ENCODE data around the gene FUT8. TPM values are rescaled to one million over a fixed set of nuclear protein-coding genes. Genes with fewer than 3 reads are reported as not detected.

FUT8 gene
- total RNA-seq, 5 donors from 2014 or later (not counting 1 experiment from before 2014, with no cell fraction given): 37.6 to 51.7 (median 43.9) TPM

GRCh38 chr14:65554837-65555236 lies 142.3 kb downstream of the FUT8 start:
- Mint-ChIP-seq H3K27ac (no peak overlapping the region), H3K9me3 (no peaks in the 10 kb centered on the region), H3K36me3 (no peaks in the 10 kb centered on the region), H3K4me3 (no peak overlapping the region), H3K4me1 (peaks cover 21 to 31% (median 22%) of the 10 kb centered on the region in 3 donors), H3K27me3 (no peaks in the 10 kb centered on the region)
- Histone ChIP-seq H3K27me3 (replicated peaks in 1 of 2; ENCODE audit: control insufficient read depth in 2 of 2, extremely low read depth in 1 of 2, insufficient read depth in 2 of 2, low read length in 1 of 2) (no peaks in the 10 kb centered on the region), H3K36me3 (ENCODE audit: control insufficient read depth in 2 of 2, extremely low read depth in 1 of 2, insufficient read depth in 1 of 2, low read length in 1 of 2) (no peaks in the 10 kb centered on the region), H3K4me3 (ENCODE audit: control insufficient read depth in 1 of 2, extremely low read depth in 1 of 2, low read length in 1 of 2) (no peak overlapping the region), H3K4me1 (ENCODE audit: control insufficient read depth in 1 of 2, extremely low read depth in 1 of 2, insufficient read depth in 2 of 2, low read length in 2 of 2) (no peaks in the 10 kb centered on the region), H3K9me3 (no peaks in the 10 kb centered on the region), H3K27ac (ENCODE audit: low read length) (no peak overlapping the region)
- ChIA-PET CTCF (no interaction called here), POLR2A (no interaction called here)
- no peak for ATAC-seq (replicated peaks in 1 of 4)
- no peak for DNase-seq

GRCh38 chr14:65555358-65555757 lies 142.8 kb downstream of the FUT8 start:
- ChIA-PET POLR2A (no interaction called here), CTCF (no interaction called here)
- Histone ChIP-seq H3K27me3 (replicated peaks in 1 of 2; ENCODE audit: control insufficient read depth in 2 of 2, extremely low read depth in 1 of 2, insufficient read depth in 2 of 2, low read length in 1 of 2) (no peaks in the 10 kb centered on the region), H3K9me3 (no peaks in the 10 kb centered on the region), H3K4me1 (ENCODE audit: control insufficient read depth in 1 of 2, extremely low read depth in 1 of 2, insufficient read depth in 2 of 2, low read length in 2 of 2) (no peaks in the 10 kb centered on the region), H3K27ac (ENCODE audit: low read length) (no peak overlapping the region), H3K36me3 (ENCODE audit: control insufficient read depth in 2 of 2, extremely low read depth in 1 of 2, insufficient read depth in 1 of 2, low read length in 1 of 2) (no peaks in the 10 kb centered on the region), H3K4me3 (ENCODE audit: control insufficient read depth in 1 of 2, extremely low read depth in 1 of 2, low read length in 1 of 2) (no peak overlapping the region)
- no peaks in the 10 kb centered on the region for H3K27me3 Mint-ChIP-seq
- peaks cover 18 to 31% (median 22%) of the 10 kb centered on the region in 3 donors for H3K4me1 Mint-ChIP-seq
- DNase-seq (no peak), ATAC-seq (replicated peaks in 1 of 4) (no peak)
- no peak overlapping the region for H3K27ac Mint-ChIP-seq
- H3K36me3 Mint-ChIP-seq: no peaks in the 10 kb centered on the region
- H3K9me3 Mint-ChIP-seq: no peaks in the 10 kb centered on the region
- H3K4me3 Mint-ChIP-seq: no peak overlapping the region

GRCh38 chr14:65558363-65558762 lies 145.8 kb downstream of the FUT8 start:
- WGBS (ENCODE audit: insufficient coverage): no CpG with 5 or more reads among the region's 2 CpGs

GRCh38 chr14:65560340-65561027 lies 148.0 kb downstream of the FUT8 start:
- ChIA-PET POLR2A (no interaction called here), CTCF (no interaction called here)
- ATAC-seq (replicated peaks in 1 of 4): no peak
- peaks cover 41% of the 10 kb centered on the region for H3K36me3 Mint-ChIP-seq
- H3K27me3 Mint-ChIP-seq: no peaks in the 10 kb centered on the region
- Histone ChIP-seq H3K9me3 (no peaks in the 10 kb centered on the region), H3K27me3 (replicated peaks in 1 of 2; ENCODE audit: control insufficient read depth in 2 of 2, extremely low read depth in 1 of 2, insufficient read depth in 2 of 2, low read length in 1 of 2) (no peaks in the 10 kb centered on the region), H3K36me3 (ENCODE audit: control insufficient read depth in 2 of 2, extremely low read depth in 1 of 2, insufficient read depth in 1 of 2, low read length in 1 of 2) (peaks cover 0 to 11% of the 10 kb centered on the region in 2 donors), H3K27ac (ENCODE audit: low read length) (no peak overlapping the region), H3K4me1 (ENCODE audit: control insufficient read depth in 1 of 2, extremely low read depth in 1 of 2, insufficient read depth in 2 of 2, low read length in 2 of 2) (no peaks in the 10 kb centered on the region), H3K4me3 (ENCODE audit: control insufficient read depth in 1 of 2, extremely low read depth in 1 of 2, low read length in 1 of 2) (no peak overlapping the region)
- DNase-seq: no peak
- no peak overlapping the region for H3K4me3 Mint-ChIP-seq
- peak overlapping the region in 1 of 2 donors; percentile 16 for H3K27ac Mint-ChIP-seq
- H3K4me1 Mint-ChIP-seq: peaks cover 20 to 38% (median 37%) of the 10 kb centered on the region in 3 donors
- peaks cover 0 to 5% (median 3%) of the 10 kb centered on the region in 3 donors for H3K9me3 Mint-ChIP-seq
- 100% methylated on average over 1 of the region's 2 CpGs for WGBS (ENCODE audit: insufficient coverage)

More at GRCh38 chr14:65558363-65558762, 145.8 kb downstream of the FUT8 start:
- peaks cover 14 to 27% (median 26%) of the 10 kb centered on the region in 3 donors for H3K4me1 Mint-ChIP-seq
- Histone ChIP-seq H3K9me3 (no peaks in the 10 kb centered on the region), H3K4me1 (ENCODE audit: control insufficient read depth in 1 of 2, extremely low read depth in 1 of 2, insufficient read depth in 2 of 2, low read length in 2 of 2) (no peaks in the 10 kb centered on the region), H3K4me3 (ENCODE audit: control insufficient read depth in 1 of 2, extremely low read depth in 1 of 2, low read length in 1 of 2) (no peak overlapping the region), H3K36me3 (ENCODE audit: control insufficient read depth in 2 of 2, extremely low read depth in 1 of 2, insufficient read depth in 1 of 2, low read length in 1 of 2) (peaks cover 0 to 7% of the 10 kb centered on the region in 2 donors), H3K27ac (ENCODE audit: low read length) (no peak overlapping the region), H3K27me3 (replicated peaks in 1 of 2; ENCODE audit: control insufficient read depth in 2 of 2, extremely low read depth in 1 of 2, insufficient read depth in 2 of 2, low read length in 1 of 2) (no peaks in the 10 kb centered on the region)
- H3K4me3 Mint-ChIP-seq: no peak overlapping the region
- DNase-seq (no peak), ATAC-seq (replicated peaks in 1 of 4) (no peak)
- H3K27me3 Mint-ChIP-seq: no peaks in the 10 kb centered on the region
- H3K9me3 Mint-ChIP-seq: no peaks in the 10 kb centered on the region
- H3K36me3 Mint-ChIP-seq: peaks cover 22% of the 10 kb centered on the region
- POLR2A ChIA-PET: interaction anchor here in 1 of 2 donors (0.7 kb wide), 2 partner anchors 19 to 81 kb away, joined by 9 to 10 read pairs; no protein-coding TSS in a partner anchor
- CTCF ChIA-PET: interaction anchor here in 1 of 2 donors (0.6 kb wide), 1 partner anchor 10 kb away, joined by 5 read pairs; no protein-coding TSS in a partner anchor
- H3K27ac Mint-ChIP-seq: no peak overlapping the region

- Mint-ChIP-seq H3K4me1 (peaks cover 38 to 59% (median 58%) of the 10 kb centered on the region in 3 donors), H3K4me3 (no peak overlapping the region), H3K27ac (peak overlapping the region in 1 of 2 donors; percentile 2), H3K27me3 (no peaks in the 10 kb centered on the region), H3K36me3 (peaks cover 57% of the 10 kb centered on the region), H3K9me3 (peaks cover 0 to 5% (median 3%) of the 10 kb centered on the region in 3 donors)
- H3K4me3 ChIP-seq (ENCODE audit: control insufficient read depth in 1 of 2, extremely low read depth in 1 of 2, low read length in 1 of 2): no peak overlapping the region
- ATAC-seq (replicated peaks in 1 of 4) (no peak), DNase-seq (no peak)
- POLR2A ChIA-PET: interaction anchor here in 1 of 2 donors (0.6 kb wide), 1 partner anchor 357 kb away, joined by 5 read pairs; no protein-coding TSS in a partner anchor
- H3K27ac ChIP-seq (ENCODE audit: low read length): no peak overlapping the region
- H3K4me1 ChIP-seq (ENCODE audit: control insufficient read depth in 1 of 2, extremely low read depth in 1 of 2, insufficient read depth in 2 of 2, low read length in 2 of 2): no peaks in the 10 kb centered on the region
- CTCF ChIA-PET: no interaction called here
- WGBS (ENCODE audit: insufficient coverage): no CpG with 5 or more reads among the region's 4 CpGs
- no peaks in the 10 kb centered on the region for H3K9me3 ChIP-seq
- peaks cover 0 to 11% of the 10 kb centered on the region in 2 donors for H3K36me3 ChIP-seq (ENCODE audit: control insufficient read depth in 2 of 2, extremely low read depth in 1 of 2, insufficient read depth in 1 of 2, low read length in 1 of 2)
- no peaks in the 10 kb centered on the region for H3K27me3 ChIP-seq (replicated peaks in 1 of 2; ENCODE audit: control insufficient read depth in 2 of 2, extremely low read depth in 1 of 2, insufficient read depth in 2 of 2, low read length in 1 of 2)
These were observed 151.8 kb downstream of the FUT8 start for GRCh38 chr14:65564370-65564769.

GRCh38 chr14:65565948-65566347 lies 153.4 kb downstream of the FUT8 start:
- Histone ChIP-seq H3K4me1 (ENCODE audit: control insufficient read depth in 1 of 2, extremely low read depth in 1 of 2, insufficient read depth in 2 of 2, low read length in 2 of 2) (no peaks in the 10 kb centered on the region), H3K27me3 (replicated peaks in 1 of 2; ENCODE audit: control insufficient read depth in 2 of 2, extremely low read depth in 1 of 2, insufficient read depth in 2 of 2, low read length in 1 of 2) (no peaks in the 10 kb centered on the region), H3K36me3 (ENCODE audit: control insufficient read depth in 2 of 2, extremely low read depth in 1 of 2, insufficient read depth in 1 of 2, low read length in 1 of 2) (peaks cover 0 to 11% of the 10 kb centered on the region in 2 donors), H3K9me3 (no peaks in the 10 kb centered on the region), H3K27ac (ENCODE audit: low read length) (no peak overlapping the region), H3K4me3 (ENCODE audit: control insufficient read depth in 1 of 2, extremely low read depth in 1 of 2, low read length in 1 of 2) (no peak overlapping the region)
- no peaks in the 10 kb centered on the region for H3K27me3 Mint-ChIP-seq
- WGBS (ENCODE audit: insufficient coverage): 80% methylated on average over 1 of the region's 1 CpG
- POLR2A ChIA-PET: interaction anchor here in 1 of 2 donors (0.5 kb wide), 1 partner anchor 577 kb away, joined by 5 read pairs; no protein-coding TSS in a partner anchor
- peaks cover 0 to 5% (median 3%) of the 10 kb centered on the region in 3 donors for H3K9me3 Mint-ChIP-seq
- H3K36me3 Mint-ChIP-seq: peaks cover 65% of the 10 kb centered on the region
- H3K4me1 Mint-ChIP-seq: peaks cover 44 to 57% (median 50%) of the 10 kb centered on the region in 3 donors
- no peak overlapping the region for H3K4me3 Mint-ChIP-seq
- DNase-seq (no peak), ATAC-seq (replicated peaks in 1 of 4) (no peak)
- H3K27ac Mint-ChIP-seq: no peak overlapping the region
- CTCF ChIA-PET: no interaction called here

Data from T-cell (primary cell).